Pancreas (tissue), 10 donors: ENCODE measurements around the gene OVCA2. TPM values are rescaled to one million over a fixed set of nuclear protein-coding genes. Genes with fewer than 3 reads are reported as not detected.

Experiments
- ATAC-seq, 4 donors: fragments of 200-7000 bp; cut with Tn5 transposase; one replicate each; pipeline versions ENCODE4 v1.8.0 to v1.9.1; 2020; ENCODE audit warnings: mild to moderate bottlenecking in 4 of 4, moderate library complexity in 4 of 4
- DNase-seq, 6 donors: peaks; one replicate each; pipeline ENCODE4 v3.0.0-alpha.2; 2020
- FAIRE-seq: peaks from 2 replicates; lab custom pipeline; 2012; peaks lifted over from hg19 to GRCh38; lab: Jason Lieb, UNC
- H3K27ac ChIP-seq, 4 donors: fragments of 200-600 bp; sonication (generic); 1 replicate in 3 of 4; 2 replicates in 1 of 4; pipeline versions ENCODE4 v1.5.0 to v1.8.0; 2020
- H3K27me3 ChIP-seq, 4 donors: fragments of 200-600 bp; one replicate each; pipeline ENCODE4 v1.8.0; 2021
- H3K36me3 ChIP-seq, 3 donors: fragments of 200-600 bp; sonication (generic) in 1 of 3; one replicate each; pipeline versions ENCODE4 v1.5.0 to v1.8.0; 2020 to 2021
- H3K4me1 ChIP-seq, 3 donors: fragments of 200-600 bp; one replicate each; pipeline ENCODE4 v1.8.0; 2021
- H3K4me3 ChIP-seq, 4 donors: fragments of 200-600 bp; sonication (generic) in 2 of 4; one replicate each; pipeline versions ENCODE4 v1.5.0 to v1.8.0; 2020 to 2021
- H3K9me3 ChIP-seq, 4 donors: fragments of 200-600 bp; one replicate each; pipeline ENCODE4 v1.8.0; 2021
- CTCF ChIP-seq, 4 donors: fragments of 200-600 bp; sonication (generic) in 3 of 4; IDR thresholded peaks; one replicate each; pipeline versions ENCODE4 v1.5.0 to v1.8.0; 2021; ENCODE audit warnings: antibody characterized with exemption in 4 of 4
- WGBS, 2 donors: extraction: QIAGEN DNeasy Blood & Tissue Kit; methylation state at CpG; one replicate each; pipeline ENCODE4 v1.1.7; 2013; 5-methylcytosine and 5-hydroxymethylcytosine counted together
- intact Hi-C, 3 donors: fragments of 100-400 bp; cut with DNase I; formaldehyde crosslinking; loops; one replicate each; pipeline versions ENCODE4 v1.11.1 to v1.14.2; 2022
- microRNA-seq, 2 donors: library from miRNA; unstranded; fragments of <30 nt; microRNA quantifications; one replicate each; pipeline versions ENCODE4 to v1.1.0, GENCODE V29; 2019 to 2020
- polyA plus RNA-seq, 2 donors: library from polyadenylated mRNA; stranded (reverse); fragments of 200-250 nt; gene quantifications; one replicate each; pipeline ENCODE4 v1.2.3, GENCODE V29; 2013
- total RNA-seq, 6 donors: library from RNA; stranded (reverse); fragmentation: NEBNext Ultra II Directional in 4 of 6; extraction: Animal tissue kit (Norgen Biotek cat#: 25700) in 4 of 6; gene quantifications; one replicate each; pipeline versions ENCODE4 v1.2.1 to v1.2.4, GENCODE V29; 2021 to 2023
- donor health status: healthy with polysubstance abuse.
- donor health status: DM: no; HTN: no; CAD: no; lungs with moderate emphysema.
- donor health status: DM: no; HTN: no; CAD: no.
- donor health status: control.
- donor health status: control.
- donor health status: Bipolar disorder and iron deficiency.
- donor health status: DM: yes; HTN: yes; CAD: no.
- donor health status: DM: no; HTN: no; CAD: no.
- donor health status: DM: no; HTN: no; CAD: no.
- donor health status: DM: yes; HTN: yes; CAD: no.

The OVCA2 gene
- total and polyA plus RNA-seq, 8 donors, result 10.4 to 79.3 (median 18.6) TPM

- ATAC-seq (no peak), DNase-seq (no peak), FAIRE-seq (no peak)
- intact Hi-C loops, result no loop called here
- no peak overlapping the region for H3K27ac ChIP-seq
- no peak for TF ChIP-seq CTCF (IDR thresholded peaks at IDR 0.05)
- no peaks in the 10 kb centered on the region for H3K36me3 ChIP-seq
- no peaks in the 10 kb centered on the region for H3K9me3 ChIP-seq
- no peak overlapping the region for H3K4me3 ChIP-seq
- 93 to 96% methylated on average over 4 of the region's 4 CpGs for WGBS, 2 donors
- peaks cover 6 to 26% (median 6%) of the 10 kb centered on the region in 3 donors for H3K4me1 ChIP-seq
- no peaks in the 10 kb centered on the region for H3K27me3 ChIP-seq
Measured at GRCh38 chr17:2092253-2092652, 50.4 kb downstream of the OVCA2 start.

Small RNA genes within 50 kb of the gene (microRNA-seq; reads per million reads assigned to microRNA genes)
- gene MIR132 (610 to 926 reads per million in 2 donors), gene MIR212 (32.4 to 36.8 reads per million in 2 donors)

Other genes starting within 250 kb of the OVCA2 start
- gene SMYD4, start 212.1 kb upstream of the OVCA2 start, total RNA-seq, result 1 to 10 TPM; 5.0 to 8.9 (median 6.9) TPM
- 1 to 10 TPM; 4.0 to 4.7 TPM for gene SMYD4, start 212.1 kb upstream of the OVCA2 start, polyA plus RNA-seq
- gene RPA1, start 212.0 kb upstream of the OVCA2 start, total RNA-seq, result 10 to 100 TPM; 34.7 to 43.9 (median 39.1) TPM
- 10 to 100 TPM in 1 of 2 donors, 1 to 10 TPM in 1; 6.5 to 17.0 TPM for gene RPA1, start 212.0 kb upstream of the OVCA2 start, polyA plus RNA-seq
- gene RTN4RL1, start 16.7 kb upstream of the OVCA2 start, total RNA-seq, result 1 to 10 TPM in 4 of 6 donors, under 1 TPM in 2; 0.93 to 3.6 (median 1.7) TPM
- 1 to 10 TPM; 3.0 to 3.1 TPM for gene RTN4RL1, start 16.7 kb upstream of the OVCA2 start, polyA plus RNA-seq
- 10 to 100 TPM; 21.8 to 37.7 (median 27.6) TPM for gene DPH1, start 11.9 kb upstream of the OVCA2 start, total RNA-seq
- 10 to 100 TPM; 53.3 to 74.4 TPM for gene DPH1, start 11.9 kb upstream of the OVCA2 start, polyA plus RNA-seq
- gene HIC1, start 13.1 kb downstream of the OVCA2 start, total RNA-seq, result 10 to 100 TPM in 2 of 6 donors, 1 to 10 TPM in 4; 1.0 to 15.8 (median 3.8) TPM
- gene HIC1, start 13.1 kb downstream of the OVCA2 start, polyA plus RNA-seq, result 1 to 10 TPM; 1.8 to 3.7 TPM